Duodenal mucosa (tissue), 2 donors: ENCODE data around the gene ITPR2.

Experiments
- H3K27ac ChIP-seq: one replicate; pipeline ENCODE4 v1.7.0; 2013; ENCODE audit warnings: low read depth, low read length
- H3K27me3 ChIP-seq, 2 donors: one replicate each; pipeline ENCODE4 v1.7.0; 2013; ENCODE audit warnings: low read length in 2 of 2, control low read depth in 1 of 2; ENCODE audit not compliant: insufficient read depth in 2 of 2, control insufficient read depth in 1 of 2
- H3K36me3 ChIP-seq, 2 donors: one replicate each; pipeline ENCODE4 v1.7.0; 2013; ENCODE audit warnings: low read length in 2 of 2, control low read depth in 1 of 2; ENCODE audit not compliant: insufficient read depth in 2 of 2, control insufficient read depth in 1 of 2
- H3K4me1 ChIP-seq, 2 donors: one replicate each; pipeline ENCODE4 v1.7.0; 2013; ENCODE audit warnings: low read length in 2 of 2, control low read depth in 1 of 2; ENCODE audit not compliant: insufficient read depth in 2 of 2, control insufficient read depth in 1 of 2
- H3K4me3 ChIP-seq, 2 donors: one replicate each; pipeline ENCODE4 v1.7.0; 2013; ENCODE audit warnings: low read length in 2 of 2, low read depth in 1 of 2
- H3K9ac ChIP-seq, 2 donors: one replicate each; pipeline ENCODE4 v1.7.0; 2013; ENCODE audit warnings: low read length in 2 of 2, low read depth in 1 of 2
- H3K9me3 ChIP-seq, 2 donors: one replicate each; pipeline ENCODE4 v1.7.0; 2013; ENCODE audit warnings: low read length in 2 of 2, control low read depth in 1 of 2; ENCODE audit not compliant: control insufficient read depth in 1 of 2

ITPR2 gene

DNA sequence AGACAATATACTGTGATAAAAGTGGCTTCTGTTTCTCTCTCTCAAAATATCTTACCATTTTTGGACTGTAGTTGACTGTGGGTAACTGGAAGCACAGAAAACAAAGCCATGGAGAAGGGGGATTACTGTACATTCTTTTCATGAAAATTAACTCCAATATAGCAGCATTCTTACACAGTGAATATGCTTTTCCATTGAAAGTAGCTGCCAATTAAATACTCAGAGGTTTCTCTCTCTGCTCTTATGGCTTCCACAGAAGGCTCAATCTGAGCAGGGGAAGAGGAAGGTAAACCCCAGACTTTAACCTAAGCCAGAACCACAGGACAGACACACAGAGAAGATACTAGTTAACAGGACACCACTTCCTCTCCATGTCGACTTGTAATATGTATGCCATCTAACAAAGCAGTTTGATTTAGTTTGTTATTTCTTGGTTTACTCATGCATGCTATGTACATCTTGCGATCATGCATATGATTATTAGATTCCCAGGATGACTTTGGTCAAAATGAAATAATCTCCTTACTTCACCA is 487.5 kb downstream of the ITPR2 start:
- H3K36me3 ChIP-seq: no peaks in the 10 kb centered on the region
- H3K9ac ChIP-seq: no peak overlapping the region
- no peaks in the 10 kb centered on the region for H3K27me3 ChIP-seq
- no peaks in the 10 kb centered on the region for H3K9me3 ChIP-seq
- no peak overlapping the region for H3K27ac ChIP-seq
- no peaks in the 10 kb centered on the region for H3K4me1 ChIP-seq
- no peak overlapping the region for H3K4me3 ChIP-seq

GRCh38 chr12:26341491-26341890 is 491.5 kb downstream of the ITPR2 start:
- no peaks in the 10 kb centered on the region for H3K9me3 ChIP-seq
- no peaks in the 10 kb centered on the region for H3K4me1 ChIP-seq
- H3K27me3 ChIP-seq: no peaks in the 10 kb centered on the region
- no peak overlapping the region for H3K27ac ChIP-seq
- H3K9ac ChIP-seq: no peak overlapping the region
- no peak overlapping the region for H3K4me3 ChIP-seq
- peaks cover 3 to 6% of the 10 kb centered on the region in 2 donors for H3K36me3 ChIP-seq

DNA sequence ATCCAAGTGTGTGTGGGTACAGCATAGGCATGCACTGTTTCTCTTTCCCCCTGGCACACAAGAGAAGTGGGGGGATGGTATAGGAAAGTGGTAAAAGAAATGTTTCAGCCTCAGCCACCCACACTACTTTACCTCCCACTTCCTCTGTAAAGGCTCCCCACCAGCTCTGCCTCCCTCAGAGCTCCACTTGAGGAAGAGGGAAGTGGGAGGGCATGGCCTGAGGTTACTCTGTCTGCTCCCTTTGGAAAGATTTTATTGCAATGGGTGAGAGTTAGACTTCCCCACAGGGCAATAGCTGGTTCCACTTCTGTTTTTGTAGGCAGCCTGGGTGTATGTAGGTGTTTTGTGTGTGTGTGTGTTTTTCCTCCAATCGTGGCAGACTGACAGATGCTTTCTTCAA is 492.3 kb downstream of the ITPR2 start:
- no peak overlapping the region for H3K9ac ChIP-seq
- H3K9me3 ChIP-seq: no peaks in the 10 kb centered on the region
- H3K4me3 ChIP-seq: no peak overlapping the region
- no peaks in the 10 kb centered on the region for H3K4me1 ChIP-seq
- no peaks in the 10 kb centered on the region for H3K27me3 ChIP-seq
- no peak overlapping the region for H3K27ac ChIP-seq
- H3K36me3 ChIP-seq: peaks cover 3 to 6% of the 10 kb centered on the region in 2 donors

DNA sequence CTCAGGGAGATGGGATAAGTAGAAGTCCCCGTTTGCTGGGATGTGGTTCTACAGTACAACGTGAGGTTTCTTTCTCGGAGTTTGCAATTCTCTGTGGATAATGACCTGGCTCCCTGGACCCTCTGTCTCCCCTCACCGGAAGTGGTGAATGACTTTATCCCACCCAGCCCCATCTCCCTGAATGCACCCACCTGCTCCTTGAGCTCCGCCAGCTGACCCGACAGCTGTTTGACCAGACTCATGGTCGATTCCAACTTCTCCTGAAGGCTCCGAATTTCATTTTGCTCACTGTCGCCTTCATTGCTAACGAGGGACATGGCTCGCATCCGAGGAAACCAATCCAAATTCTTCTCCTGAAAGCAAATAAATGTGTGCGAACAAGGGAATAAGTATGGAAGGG is 493.0 kb downstream of the ITPR2 start:
- Histone ChIP-seq H3K4me1 (no peaks in the 10 kb centered on the region), H3K27me3 (no peaks in the 10 kb centered on the region), H3K4me3 (no peak overlapping the region), H3K27ac (no peak overlapping the region), H3K9me3 (no peaks in the 10 kb centered on the region), H3K36me3 (peaks cover 3 to 6% of the 10 kb centered on the region in 2 donors), H3K9ac (no peak overlapping the region)

GRCh38 chr12:26338586-26339572 is 494.1 kb downstream of the ITPR2 start:
- Histone ChIP-seq H3K27me3 (no peaks in the 10 kb centered on the region), H3K9ac (no peak overlapping the region), H3K9me3 (no peaks in the 10 kb centered on the region), H3K4me1 (no peaks in the 10 kb centered on the region), H3K27ac (no peak overlapping the region), H3K4me3 (no peak overlapping the region), H3K36me3 (peaks cover 3 to 6% of the 10 kb centered on the region in 2 donors)

DNA sequence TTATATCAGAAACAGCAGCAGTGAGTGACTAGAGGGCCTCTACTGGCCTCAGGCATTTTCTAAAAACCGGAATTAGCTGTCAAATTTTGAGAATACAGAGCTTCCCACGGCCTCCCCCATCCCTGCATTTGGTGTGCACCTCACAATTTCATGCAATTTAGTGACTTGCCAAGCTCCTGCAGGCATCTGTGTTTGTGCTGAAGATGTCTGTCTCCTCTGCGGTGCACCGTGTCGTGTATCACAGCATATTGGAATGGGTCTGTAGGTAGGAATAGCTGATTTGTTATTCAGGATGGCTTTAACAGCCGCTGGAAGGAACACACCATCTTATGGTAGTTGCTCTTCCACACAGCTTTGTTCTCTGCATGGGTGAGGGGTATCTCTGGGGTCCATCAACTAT is 497.3 kb downstream of the ITPR2 start:
- Histone ChIP-seq H3K4me1 (no peaks in the 10 kb centered on the region), H3K27me3 (no peaks in the 10 kb centered on the region), H3K27ac (no peak overlapping the region), H3K9me3 (no peaks in the 10 kb centered on the region), H3K36me3 (peaks cover 3 to 6% of the 10 kb centered on the region in 2 donors), H3K4me3 (no peak overlapping the region), H3K9ac (no peak overlapping the region)

DNA sequence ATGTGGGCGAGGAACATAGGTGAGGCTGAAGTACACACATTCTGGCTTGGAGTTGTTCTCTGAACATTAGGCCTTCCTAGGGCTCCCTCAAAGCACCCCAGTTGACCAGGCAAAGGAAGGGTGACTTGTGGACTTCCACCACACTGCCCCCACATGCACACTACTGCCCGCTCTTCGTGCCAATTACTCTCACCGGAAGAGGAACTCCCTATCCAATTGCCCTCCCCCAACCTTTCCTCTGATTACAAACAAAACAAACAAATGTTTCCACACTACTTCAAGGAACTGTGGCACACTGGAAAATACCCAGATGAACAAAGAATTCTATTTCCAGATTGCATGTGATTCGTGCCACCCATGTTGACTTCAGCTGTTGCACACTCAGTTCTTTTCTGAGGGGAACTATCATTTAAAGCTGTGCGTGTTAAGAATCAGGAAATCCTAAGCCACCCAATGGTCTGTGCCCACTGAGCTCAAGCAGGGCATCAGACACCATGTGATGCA is 498.3 kb downstream of the ITPR2 start:
- Histone ChIP-seq H3K9me3 (no peaks in the 10 kb centered on the region), H3K36me3 (peaks cover 3 to 6% of the 10 kb centered on the region in 2 donors), H3K9ac (no peak overlapping the region), H3K27me3 (no peaks in the 10 kb centered on the region), H3K4me1 (no peaks in the 10 kb centered on the region), H3K4me3 (no peak overlapping the region), H3K27ac (no peak overlapping the region)

- no peak overlapping the region for H3K4me3 ChIP-seq
- no peak overlapping the region for H3K9ac ChIP-seq
- H3K27me3 ChIP-seq: no peaks in the 10 kb centered on the region
- H3K4me1 ChIP-seq: no peaks in the 10 kb centered on the region
- no peak overlapping the region for H3K27ac ChIP-seq
- H3K36me3 ChIP-seq: no peaks in the 10 kb centered on the region
- no peaks in the 10 kb centered on the region for H3K9me3 ChIP-seq
Measured at GRCh38 chr12:26331960-26332359, 501.0 kb downstream of the ITPR2 start.

GRCh38 chr12:26331136-26331535 is 501.9 kb downstream of the ITPR2 start:
- H3K9me3 ChIP-seq: no peaks in the 10 kb centered on the region
- no peak overlapping the region for H3K9ac ChIP-seq
- H3K36me3 ChIP-seq: no peaks in the 10 kb centered on the region
- no peaks in the 10 kb centered on the region for H3K27me3 ChIP-seq
- H3K4me1 ChIP-seq: no peaks in the 10 kb centered on the region
- no peak overlapping the region for H3K27ac ChIP-seq
- no peak overlapping the region for H3K4me3 ChIP-seq

GRCh38 chr12:26327975-26328644 is 504.9 kb downstream of the ITPR2 start:
- no peak overlapping the region for H3K27ac ChIP-seq

More at GRCh38 chr12:26327975-26328644, 504.9 kb downstream of the ITPR2 start:
- Histone ChIP-seq H3K36me3 (no peaks in the 10 kb centered on the region), H3K9ac (no peak overlapping the region), H3K4me1 (no peaks in the 10 kb centered on the region), H3K9me3 (no peaks in the 10 kb centered on the region), H3K4me3 (no peak overlapping the region), H3K27me3 (no peaks in the 10 kb centered on the region)
